Activated naive CD8-positive, alpha-beta T cell (primary cell): ENCODE results near the gene WDR37.

Experiments used
- H3K27ac Mint-ChIP-seq: one replicate; pipeline ENCODE4 v1.8.0; 2021; ENCODE audit warnings: mixed read lengths
- H3K27me3 Mint-ChIP-seq: one replicate; pipeline ENCODE4 v1.8.0; 2021; ENCODE audit warnings: mixed read lengths
- H3K36me3 Mint-ChIP-seq: one replicate; pipeline ENCODE4 v1.8.0; 2021; ENCODE audit warnings: mixed read lengths
- H3K4me1 Mint-ChIP-seq: one replicate; pipeline ENCODE4 v1.8.0; 2021; ENCODE audit warnings: low read depth, mixed read lengths
- H3K4me3 Mint-ChIP-seq: one replicate; pipeline ENCODE4 v1.8.0; 2021; ENCODE audit warnings: mild to moderate bottlenecking, mixed read lengths
- H3K9me3 Mint-ChIP-seq: one replicate; pipeline ENCODE4 v1.8.0; 2021; ENCODE audit warnings: low read depth, mixed read lengths

WDR37 gene

DNA sequence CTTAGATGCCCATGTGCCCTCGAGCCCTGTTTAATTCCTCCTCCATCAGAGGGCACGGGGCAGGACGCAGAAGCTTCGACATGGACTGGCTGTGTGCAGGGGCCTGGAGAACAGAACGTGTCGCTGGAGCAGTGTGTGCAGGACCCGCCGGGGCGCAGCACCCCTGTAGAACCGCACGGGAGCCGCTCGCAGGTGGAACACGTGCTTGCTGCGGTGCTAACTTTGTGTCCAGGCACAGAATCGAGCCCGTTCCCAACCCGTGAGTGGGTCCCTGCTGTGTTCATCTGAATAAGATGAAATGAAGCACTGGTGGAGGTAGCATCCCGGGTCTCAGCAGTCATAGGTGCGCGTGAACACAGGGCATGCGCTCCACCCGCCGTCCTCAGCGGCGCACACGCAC is 116.9 kb downstream of the WDR37 start:
- no peaks in the 10 kb centered on the region for H3K4me1 Mint-ChIP-seq
- H3K27ac Mint-ChIP-seq, result no peak overlapping the region
- H3K27me3 Mint-ChIP-seq, result peaks cover 2% of the 10 kb centered on the region
- no peaks in the 10 kb centered on the region for H3K36me3 Mint-ChIP-seq
- no peak overlapping the region for H3K4me3 Mint-ChIP-seq
- no peaks in the 10 kb centered on the region for H3K9me3 Mint-ChIP-seq

DNA sequence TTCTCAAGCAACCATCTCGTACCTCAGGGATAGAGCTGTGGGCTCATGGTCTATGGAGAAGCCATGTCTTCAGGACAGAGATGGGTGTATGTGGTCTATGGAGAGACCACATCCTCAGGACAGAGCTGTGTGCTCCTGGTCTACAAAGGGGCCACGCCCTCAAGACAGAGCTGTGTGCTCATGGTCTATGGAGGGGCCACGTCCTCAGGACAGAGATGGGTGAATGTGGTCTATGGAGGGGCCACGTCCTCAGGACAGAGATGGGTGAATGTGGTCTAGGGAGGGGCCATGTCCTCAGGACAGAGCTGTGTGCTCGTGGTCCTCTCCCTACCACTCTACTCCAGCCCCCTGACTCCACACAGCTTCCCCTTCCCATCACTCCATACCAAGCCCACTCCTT is 117.8 kb downstream of the WDR37 start:
- Mint-ChIP-seq H3K4me1 (no peaks in the 10 kb centered on the region), H3K27ac (no peak overlapping the region), H3K27me3 (peaks cover under 1% of the 10 kb centered on the region), H3K36me3 (no peaks in the 10 kb centered on the region), H3K9me3 (no peaks in the 10 kb centered on the region), H3K4me3 (no peak overlapping the region)

DNA sequence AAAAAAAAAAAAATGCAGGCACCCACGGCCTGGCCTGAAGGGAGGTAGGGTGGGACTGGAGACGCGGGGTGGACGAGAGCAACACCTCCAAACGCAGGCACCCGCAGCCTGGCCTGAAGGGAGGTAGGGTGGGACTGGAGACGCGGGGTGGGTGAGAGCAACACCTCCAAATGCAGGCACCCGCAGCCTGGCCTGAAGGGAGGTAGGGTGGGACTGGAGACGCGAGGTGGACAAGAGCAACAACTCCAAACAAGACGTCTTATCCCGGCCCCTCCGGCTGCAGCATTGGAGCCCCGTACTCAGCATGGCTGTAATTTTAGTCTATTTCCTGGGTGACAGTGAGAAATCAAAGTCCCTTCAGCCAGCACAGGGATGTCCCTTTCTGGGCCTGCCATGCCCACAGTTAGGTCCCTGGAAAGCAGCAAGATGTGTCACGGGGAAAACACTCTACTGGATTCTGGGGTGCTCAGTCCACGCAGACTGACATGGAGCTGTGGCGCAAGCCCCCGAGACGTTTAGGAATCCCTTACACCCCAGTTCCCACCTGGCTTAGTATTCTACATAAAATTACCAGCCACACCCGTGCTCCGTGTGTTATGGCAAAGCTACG is 119.9 kb downstream of the WDR37 start:
- no peak overlapping the region for H3K27ac Mint-ChIP-seq
- no peak overlapping the region for H3K4me3 Mint-ChIP-seq
- H3K36me3 Mint-ChIP-seq, result no peaks in the 10 kb centered on the region
- H3K9me3 Mint-ChIP-seq, result no peaks in the 10 kb centered on the region
- H3K4me1 Mint-ChIP-seq, result no peaks in the 10 kb centered on the region
- no peaks in the 10 kb centered on the region for H3K27me3 Mint-ChIP-seq

GRCh38 chr10:1177936-1178335 is 121.8 kb downstream of the WDR37 start:
- no peaks in the 10 kb centered on the region for H3K36me3 Mint-ChIP-seq
- H3K4me1 Mint-ChIP-seq, result no peaks in the 10 kb centered on the region
- H3K9me3 Mint-ChIP-seq, result no peaks in the 10 kb centered on the region
- H3K4me3 Mint-ChIP-seq, result no peak overlapping the region
- H3K27me3 Mint-ChIP-seq, result no peaks in the 10 kb centered on the region
- H3K27ac Mint-ChIP-seq, result no peak overlapping the region

DNA sequence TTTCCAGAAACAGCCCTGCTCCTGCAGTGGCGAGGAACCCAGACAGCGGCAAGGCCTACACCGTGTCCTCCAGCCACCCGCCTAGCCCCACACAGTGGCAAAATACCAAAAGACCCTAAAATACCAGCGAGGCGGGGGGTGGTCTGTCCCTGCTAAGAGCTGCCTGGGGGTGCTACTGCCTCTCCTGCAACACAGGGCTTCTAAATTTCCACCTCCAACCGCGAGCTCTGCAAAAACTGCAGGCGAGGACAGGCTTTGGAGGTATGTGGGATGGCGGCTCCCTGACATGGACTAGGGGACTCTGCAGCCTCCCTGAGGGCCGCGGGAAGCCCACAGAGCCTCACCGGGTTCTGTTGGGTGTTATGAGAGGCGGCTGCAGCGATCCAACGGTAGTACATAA is 122.3 kb downstream of the WDR37 start:
- Mint-ChIP-seq H3K9me3 (no peaks in the 10 kb centered on the region), H3K27ac (no peak overlapping the region), H3K36me3 (no peaks in the 10 kb centered on the region), H3K4me3 (no peak overlapping the region), H3K27me3 (no peaks in the 10 kb centered on the region), H3K4me1 (no peaks in the 10 kb centered on the region)

DNA sequence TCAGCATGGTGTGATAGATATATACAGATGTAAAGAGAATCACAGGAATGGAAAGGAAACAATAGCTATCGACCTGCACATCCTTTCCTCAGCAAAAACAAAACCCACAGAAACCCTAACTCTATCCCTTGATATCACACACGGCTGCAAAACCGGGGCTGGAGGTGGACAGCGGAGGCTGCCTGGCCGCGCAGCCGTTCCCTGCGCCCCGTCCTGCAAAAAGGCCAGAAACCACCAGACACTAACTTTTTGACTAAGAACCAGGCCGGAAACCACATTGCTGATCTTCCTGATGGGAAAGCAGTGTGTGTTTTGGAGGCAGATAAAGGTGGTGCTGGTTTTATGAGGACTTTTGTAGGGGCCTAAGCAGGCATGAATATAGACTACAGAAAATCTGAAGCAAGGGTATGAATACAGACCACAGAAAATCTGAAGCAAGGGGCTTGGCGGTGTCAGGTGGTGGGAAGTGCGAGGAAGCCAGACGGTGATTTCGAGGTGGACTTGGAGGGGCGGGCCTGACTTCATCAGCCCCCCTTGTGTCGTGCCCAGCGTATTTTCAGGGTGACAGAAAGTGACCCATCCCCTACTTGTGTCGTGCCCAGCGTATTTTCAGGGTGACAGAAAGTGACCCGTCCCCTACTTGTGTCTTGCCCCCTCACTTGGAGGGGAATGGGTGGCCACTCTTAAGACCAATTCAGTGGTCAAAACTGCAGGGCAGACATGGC is 123.3 kb downstream of the WDR37 start:
- H3K9me3 Mint-ChIP-seq, result no peaks in the 10 kb centered on the region
- H3K27ac Mint-ChIP-seq, result no peak overlapping the region
- no peaks in the 10 kb centered on the region for H3K36me3 Mint-ChIP-seq
- H3K27me3 Mint-ChIP-seq, result no peaks in the 10 kb centered on the region
- H3K4me1 Mint-ChIP-seq, result no peaks in the 10 kb centered on the region
- H3K4me3 Mint-ChIP-seq, result no peak overlapping the region

DNA sequence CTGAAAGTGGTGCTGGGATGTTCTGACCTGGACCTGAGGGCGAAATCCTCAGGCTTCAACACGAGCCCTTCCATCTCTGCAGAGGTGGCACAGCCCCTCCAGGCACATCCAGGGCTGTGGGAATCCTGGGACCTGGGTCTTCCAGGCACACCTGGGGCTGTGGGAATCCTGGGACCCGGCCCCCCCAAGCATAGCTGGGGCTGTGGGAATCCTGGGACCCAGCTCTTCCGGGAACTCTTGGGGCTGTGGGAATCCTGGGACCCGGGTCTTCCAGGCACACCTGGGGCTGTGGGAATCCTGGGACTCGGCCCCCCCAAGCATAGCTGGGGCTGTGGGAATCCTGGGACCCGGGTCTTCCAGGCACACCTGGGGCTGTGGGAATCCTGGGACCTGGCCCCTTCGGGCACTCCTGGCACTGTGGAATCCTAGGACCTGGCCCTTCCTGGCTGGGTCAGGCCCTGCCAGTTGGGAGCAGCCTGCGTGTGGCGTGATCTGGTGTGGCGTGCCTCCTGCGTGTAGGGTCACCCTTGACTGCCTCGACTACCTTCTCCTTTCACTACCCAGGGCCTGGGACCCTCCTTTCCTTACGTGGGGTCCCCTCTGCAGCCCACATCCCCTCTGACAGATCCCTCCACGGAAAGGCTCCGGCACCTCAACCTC is 124.0 kb downstream of the WDR37 start:
- Mint-ChIP-seq H3K36me3 (no peaks in the 10 kb centered on the region), H3K27me3 (no peaks in the 10 kb centered on the region), H3K27ac (no peak overlapping the region), H3K4me3 (no peak overlapping the region), H3K9me3 (no peaks in the 10 kb centered on the region), H3K4me1 (no peaks in the 10 kb centered on the region)

GRCh38 chr10:1180836-1181235 is 124.7 kb downstream of the WDR37 start:
- H3K36me3 Mint-ChIP-seq, result no peaks in the 10 kb centered on the region
- H3K27me3 Mint-ChIP-seq, result no peaks in the 10 kb centered on the region
- no peak overlapping the region for H3K27ac Mint-ChIP-seq
- no peak overlapping the region for H3K4me3 Mint-ChIP-seq
- no peaks in the 10 kb centered on the region for H3K9me3 Mint-ChIP-seq
- H3K4me1 Mint-ChIP-seq, result no peaks in the 10 kb centered on the region
